T-helper 17 cell (primary cell): Measurements from ENCODE around the gene MACC1. TPM values are rescaled to one million over a fixed set of nuclear protein-coding genes. Genes with fewer than 3 reads are reported as not detected.

Experiments
- total RNA-seq, 4 donors: library from RNA in 2 of 4; stranded (reverse) in 2 of 4; gene quantifications; one replicate each; pipeline ENCODE4 v1.2.3 and lab custom pipeline; 2022 to 2026

The MACC1 gene
- total RNA-seq, 2 donors from 2014 or later = 0.42 to 0.65 TPM

Other genes starting within 250 kb of the MACC1 start
- gene ITGB8, start 113.5 kb upstream of the MACC1 start, total RNA-seq = under 1 TPM; 0.23 to 0.37 TPM